CD14-positive monocyte (primary cell): ENCODE data around the gene STOML3. TPM values are rescaled to one million over a fixed set of nuclear protein-coding genes. Genes with fewer than 3 reads are reported as not detected.

Source experiments
- DNase-seq, 3 donors: peaks; one replicate each; pipeline ENCODE4 v3.0.0-alpha.2; 2011 to 2022
- H2AFZ ChIP-seq: 2 replicates; pipeline ENCODE4 v1.6.0; 2012; ENCODE audit warnings: mild to moderate bottlenecking, low read depth, low read length, inconsistent platforms; ENCODE audit not compliant: insufficient read depth, poor library complexity, severe bottlenecking
- H3K27ac ChIP-seq, 2 donors: 1 replicate in 1 of 2; 2 replicates in 1 of 2; pipeline ENCODE4 v1.5.1; 2012 to 2013; ENCODE audit warnings: low read length in 2 of 2, control low read depth in 1 of 2, inconsistent platforms in 1 of 2, low read depth in 1 of 2, mild to moderate bottlenecking in 1 of 2
- H3K27me3 ChIP-seq, 2 donors: one replicate each; pipeline versions ENCODE4 v1.6.0 to v1.6.1; 2011 to 2013; ENCODE audit warnings: low read length in 2 of 2; ENCODE audit not compliant: control insufficient read depth in 2 of 2, insufficient read depth in 2 of 2
- H3K36me3 ChIP-seq, 2 donors: replicated peaks in 1 of 2; 1 replicate in 1 of 2; 2 replicates in 1 of 2; pipeline versions ENCODE4 v1.5.1 to v1.6.1; 2012 to 2013; ENCODE audit warnings: low read length in 2 of 2, control low read depth in 1 of 2, inconsistent platforms in 1 of 2, mild to moderate bottlenecking in 1 of 2; ENCODE audit not compliant: insufficient read depth in 2 of 2, control insufficient read depth in 1 of 2
- H3K4me1 ChIP-seq, 2 donors: 1 replicate in 1 of 2; 2 replicates in 1 of 2; pipeline versions ENCODE4 v1.5.1 to v1.6.1; 2012 to 2013; ENCODE audit warnings: low read length in 2 of 2, control low read depth in 1 of 2, inconsistent platforms in 1 of 2, mild to moderate bottlenecking in 1 of 2, moderate library complexity in 1 of 2; ENCODE audit not compliant: insufficient read depth in 2 of 2, control insufficient read depth in 1 of 2
- H3K4me2 ChIP-seq: replicated peaks from 2 replicates; pipeline ENCODE3; 2012; ENCODE audit warnings: low read length, moderate library complexity, mild to moderate bottlenecking; ENCODE audit not compliant: poor library complexity, severe bottlenecking; ENCODE audit errors: extremely low read depth
- H3K4me3 ChIP-seq, 3 experiments: fragments of 200-600 bp in 1 of 3; sonication (generic) in 1 of 3; replicated peaks in 1 of 3; 1 replicate in 2 of 3; 2 replicates in 1 of 3; pipeline ENCODE4 v1.5.1; 2011 to 2013; ENCODE audit warnings: low read length in 3 of 3, mild to moderate bottlenecking in 3 of 3, control low read depth in 2 of 3, low read depth in 2 of 3, inconsistent platforms in 1 of 3, moderate library complexity in 1 of 3
- H3K79me2 ChIP-seq: 2 replicates; pipeline ENCODE4 v1.6.0; 2012; ENCODE audit warnings: mild to moderate bottlenecking, control low read depth, inconsistent platforms, low read length, moderate library complexity; ENCODE audit not compliant: insufficient read depth
- H3K9ac ChIP-seq: 2 replicates; pipeline ENCODE4 v1.6.0; 2017; ENCODE audit warnings: low read length, mild to moderate bottlenecking; ENCODE audit not compliant: insufficient read depth, poor library complexity, severe bottlenecking
- H3K9me3 ChIP-seq, 2 donors: replicated peaks in 1 of 2; 1 replicate in 1 of 2; 2 replicates in 1 of 2; pipeline versions ENCODE4 v1.5.1 to v1.6.1; 2012 to 2013; ENCODE audit warnings: low read length in 2 of 2, control low read depth in 1 of 2; ENCODE audit not compliant: control insufficient read depth in 1 of 2, insufficient read depth in 1 of 2
- H4K20me1 ChIP-seq: 2 replicates; pipeline ENCODE4 v1.6.0; 2012; ENCODE audit warnings: mild to moderate bottlenecking, low read length, control low read depth, moderate library complexity; ENCODE audit not compliant: insufficient read depth
- H3K27ac Mint-ChIP-seq, 7 donors: one replicate each; pipeline ENCODE4 v1.8.0; 2020; ENCODE audit warnings: mild to moderate bottlenecking in 7 of 7, mixed read lengths in 7 of 7, moderate library complexity in 6 of 7, inconsistent platforms in 2 of 7
- H3K27me3 Mint-ChIP-seq, 3 donors: one replicate each; pipeline ENCODE4 v1.8.0; 2021 to 2022; ENCODE audit warnings: low read depth in 3 of 3, mild to moderate bottlenecking in 3 of 3, mixed read lengths in 3 of 3, moderate library complexity in 3 of 3, inconsistent platforms in 1 of 3
- H3K36me3 Mint-ChIP-seq, 2 donors: one replicate each; pipeline ENCODE4 v1.8.0; 2020; ENCODE audit warnings: mixed read lengths in 2 of 2, inconsistent platforms in 1 of 2, mild to moderate bottlenecking in 1 of 2
- H3K4me1 Mint-ChIP-seq: one replicate; pipeline ENCODE4 v1.8.0; 2020; ENCODE audit warnings: mild to moderate bottlenecking, mixed read lengths
- H3K4me3 Mint-ChIP-seq, 2 donors: one replicate each; pipeline ENCODE4 v1.8.0; 2020; ENCODE audit warnings: mild to moderate bottlenecking in 2 of 2, mixed read lengths in 2 of 2, moderate library complexity in 1 of 2
- H3K9me3 Mint-ChIP-seq, 7 donors: one replicate each; pipeline ENCODE4 v1.8.0; 2020 to 2022; ENCODE audit warnings: mixed read lengths in 7 of 7, mild to moderate bottlenecking in 6 of 7, moderate library complexity in 6 of 7, inconsistent platforms in 2 of 7
- WGBS: methylation state at CpG from one replicate; pipeline ENCODE4 v1.1.5; 2013; ENCODE audit warnings: missing lambda C conversion rate; ENCODE audit not compliant: insufficient coverage; 5-methylcytosine and 5-hydroxymethylcytosine counted together
- intact Hi-C, 2 donors: fragments of 100-400 bp; cut with micrococcal nuclease; formaldehyde crosslinking; loops; one replicate each; pipeline versions ENCODE4 v1.15.0 to v1.15.1; 2023
- polyA plus RNA-seq, 3 donors: library from polyadenylated mRNA; depleted of rRNA in 1 of 3; unstranded in 2 of 3; stranded (reverse) in 1 of 3; fragments of 300-500 nt in 2 of 3; fragments of >200 nt in 1 of 3; fragmentation: Illumina TruSeq in 2 of 3; gene quantifications; 1 replicate in 2 of 3; 2 replicates in 1 of 3; pipeline ENCODE4 v1.2.3, GENCODE V29; 2012 to 2021
- TF ChIP-seq, protein P1 (sequence below): fragments of 200-600 bp; IDR thresholded peaks from one replicate; pipeline ENCODE4 v1.8.0; 2022; ENCODE audit warnings: antibody characterized with exemption, mild to moderate bottlenecking

STOML3 gene
- polyA plus RNA-seq, 3 donors: not detected

GRCh38 chr13:38933786-38934185 lies 56.8 kb downstream of the STOML3 start:
- no peak overlapping the region for H3K9ac ChIP-seq
- H3K4me3 Mint-ChIP-seq: no peak overlapping the region
- no peaks in the 10 kb centered on the region for H3K36me3 Mint-ChIP-seq
- no peak overlapping the region for H3K27ac ChIP-seq
- peaks cover 0 to 3% (median 0%) of the 10 kb centered on the region in 7 donors for H3K9me3 Mint-ChIP-seq
- TF ChIP-seq, protein P1, sequence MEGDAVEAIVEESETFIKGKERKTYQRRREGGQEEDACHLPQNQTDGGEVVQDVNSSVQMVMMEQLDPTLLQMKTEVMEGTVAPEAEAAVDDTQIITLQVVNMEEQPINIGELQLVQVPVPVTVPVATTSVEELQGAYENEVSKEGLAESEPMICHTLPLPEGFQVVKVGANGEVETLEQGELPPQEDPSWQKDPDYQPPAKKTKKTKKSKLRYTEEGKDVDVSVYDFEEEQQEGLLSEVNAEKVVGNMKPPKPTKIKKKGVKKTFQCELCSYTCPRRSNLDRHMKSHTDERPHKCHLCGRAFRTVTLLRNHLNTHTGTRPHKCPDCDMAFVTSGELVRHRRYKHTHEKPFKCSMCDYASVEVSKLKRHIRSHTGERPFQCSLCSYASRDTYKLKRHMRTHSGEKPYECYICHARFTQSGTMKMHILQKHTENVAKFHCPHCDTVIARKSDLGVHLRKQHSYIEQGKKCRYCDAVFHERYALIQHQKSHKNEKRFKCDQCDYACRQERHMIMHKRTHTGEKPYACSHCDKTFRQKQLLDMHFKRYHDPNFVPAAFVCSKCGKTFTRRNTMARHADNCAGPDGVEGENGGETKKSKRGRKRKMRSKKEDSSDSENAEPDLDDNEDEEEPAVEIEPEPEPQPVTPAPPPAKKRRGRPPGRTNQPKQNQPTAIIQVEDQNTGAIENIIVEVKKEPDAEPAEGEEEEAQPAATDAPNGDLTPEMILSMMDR: no peak
- intact Hi-C loops: no loop called here
- H4K20me1 ChIP-seq: no peaks in the 10 kb centered on the region
- H3K27me3 ChIP-seq: no peaks in the 10 kb centered on the region
- no peaks in the 10 kb centered on the region for H3K9me3 ChIP-seq
- no peak overlapping the region for H3K4me3 ChIP-seq
- peaks cover 0 to 2% (median 1%) of the 10 kb centered on the region in 3 donors for H3K27me3 Mint-ChIP-seq
- no peak overlapping the region for H3K4me2 ChIP-seq
- H3K4me1 ChIP-seq: no peaks in the 10 kb centered on the region
- no peak overlapping the region for H3K27ac Mint-ChIP-seq
- H3K79me2 ChIP-seq: no peaks in the 10 kb centered on the region
- no peak for DNase-seq
- no peaks in the 10 kb centered on the region for H3K36me3 ChIP-seq
- no peaks in the 10 kb centered on the region for H3K4me1 Mint-ChIP-seq
- no peak overlapping the region for H2AFZ ChIP-seq

GRCh38 chr13:38922170-38922569 lies 68.5 kb downstream of the STOML3 start:
- TF ChIP-seq, protein P1: no peak
- Histone ChIP-seq H3K9me3 (no peaks in the 10 kb centered on the region), H3K4me1 (no peaks in the 10 kb centered on the region), H3K27ac (no peak overlapping the region), H3K27me3 (no peaks in the 10 kb centered on the region), H3K79me2 (no peaks in the 10 kb centered on the region), H4K20me1 (no peaks in the 10 kb centered on the region), H3K9ac (no peak overlapping the region), H3K4me2 (no peak overlapping the region), H3K4me3 (no peak overlapping the region), H3K36me3 (no peaks in the 10 kb centered on the region), H2AFZ (no peak overlapping the region)
- H3K27me3 Mint-ChIP-seq: peaks cover 0 to 4% (median 2%) of the 10 kb centered on the region in 3 donors
- no peaks in the 10 kb centered on the region for H3K4me1 Mint-ChIP-seq
- no peaks in the 10 kb centered on the region for H3K36me3 Mint-ChIP-seq
- H3K27ac Mint-ChIP-seq: no peak overlapping the region
- H3K9me3 Mint-ChIP-seq: peaks cover 0 to 6% (median 3%) of the 10 kb centered on the region in 7 donors
- DNase-seq: no peak
- WGBS: no CpG with 5 or more reads among the region's 1 CpG
- no peak overlapping the region for H3K4me3 Mint-ChIP-seq
- intact Hi-C loops: no loop called here
